AG09309 (cell line): Measurements from ENCODE around the gene CKLF.
A peak's percentile ranks its signal among the peaks of the same experiment; 100 is the strongest.

Experiments used
- DNase-seq: peaks from one replicate; pipeline ENCODE4 v3.0.0-alpha.2; 2010; ENCODE audit warnings: low read depth
- H3K4me3 ChIP-seq: 2 replicates; pipeline ENCODE4 v1.5.1; 2011; ENCODE audit warnings: mild to moderate bottlenecking, low read depth, low read length, moderate library complexity; ENCODE audit not compliant: control insufficient read depth
- CTCF ChIP-seq: IDR thresholded peaks from 2 replicates; pipeline ENCODE4 v1.5.1; 2011; ENCODE audit warnings: mild to moderate bottlenecking, low read depth, low read length, inconsistent platforms; ENCODE audit not compliant: insufficient read depth, control insufficient read depth; ENCODE audit errors: missing control alignments

The CKLF gene

GRCh38 chr16:66596986-66597848 is 44.8 kb downstream of the CKLF start:
- no peak for DNase-seq
- no peak overlapping the region for H3K4me3 ChIP-seq
- no peak for TF ChIP-seq CTCF

- TF ChIP-seq CTCF: no peak
- no peak for DNase-seq
- H3K4me3 ChIP-seq: no peak overlapping the region
Measured at GRCh38 chr16:66598111-66598510, 45.7 kb downstream of the CKLF start.

GRCh38 chr16:66599726-66600125 is 47.4 kb downstream of the CKLF start:
- DNase-seq: no peak
- H3K4me3 ChIP-seq: no peak overlapping the region
- no peak for TF ChIP-seq CTCF

GRCh38 chr16:66600477-66600876 is 48.1 kb downstream of the CKLF start:
- TF ChIP-seq CTCF: no peak
- H3K4me3 ChIP-seq: no peak overlapping the region
- DNase-seq: no peak

- no peak for TF ChIP-seq CTCF
- DNase-seq: no peak
- H3K4me3 ChIP-seq: no peak overlapping the region
Measured at GRCh38 chr16:66601471-66601870, 49.1 kb downstream of the CKLF start.

GRCh38 chr16:66603537-66604375 is 51.4 kb downstream of the CKLF start:
- TF ChIP-seq CTCF: no peak
- H3K4me3 ChIP-seq: peak overlapping the region; percentile 49
- no peak for DNase-seq
